Astrocyte (in vitro differentiated cells and primary cell): Measurements from ENCODE around the gene ATF7.

Experiments used
- EZH2 ChIP-seq: IDR thresholded peaks from 2 replicates; pipeline ENCODE4 v1.6.1; 2012; ENCODE audit warnings: mild to moderate bottlenecking, low read length, inconsistent platforms; ENCODE audit not compliant: insufficient read depth
- TF ChIP-seq, protein P1 (sequence below): IDR thresholded peaks from 2 replicates; pipeline ENCODE4 v1.5.1; 2011; ENCODE audit warnings: low read depth, mild to moderate bottlenecking, inconsistent platforms, low read length, moderate library complexity; ENCODE audit not compliant: insufficient read depth

DNA sequence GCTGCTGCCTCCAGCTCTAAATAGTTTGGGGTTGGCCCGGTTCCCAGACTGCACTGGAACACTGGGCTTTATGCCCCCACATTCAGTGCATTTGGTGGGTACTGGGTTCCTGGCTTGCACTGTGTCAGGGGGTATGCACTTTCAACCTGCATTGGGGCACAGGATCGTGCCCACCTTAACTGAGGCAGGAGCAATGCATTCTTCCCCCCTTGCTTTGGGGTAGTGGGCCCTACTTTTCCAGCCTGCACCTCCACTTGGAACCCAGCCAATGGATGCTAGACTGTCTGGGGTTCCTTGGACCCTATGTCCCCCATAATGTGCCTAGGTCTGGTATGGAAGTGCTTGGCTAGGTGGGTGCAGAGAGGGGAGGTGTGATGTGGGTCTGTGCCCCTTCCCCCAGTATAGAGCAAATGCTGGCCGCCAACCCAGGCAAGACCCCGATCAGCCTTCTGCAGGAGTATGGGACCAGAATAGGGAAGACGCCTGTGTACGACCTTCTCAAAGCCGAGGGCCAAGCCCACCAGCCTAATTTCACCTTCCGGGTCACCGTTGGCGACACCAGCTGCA lies 124.5 kb downstream of the ATF7 start:
- TF ChIP-seq, protein P1, sequence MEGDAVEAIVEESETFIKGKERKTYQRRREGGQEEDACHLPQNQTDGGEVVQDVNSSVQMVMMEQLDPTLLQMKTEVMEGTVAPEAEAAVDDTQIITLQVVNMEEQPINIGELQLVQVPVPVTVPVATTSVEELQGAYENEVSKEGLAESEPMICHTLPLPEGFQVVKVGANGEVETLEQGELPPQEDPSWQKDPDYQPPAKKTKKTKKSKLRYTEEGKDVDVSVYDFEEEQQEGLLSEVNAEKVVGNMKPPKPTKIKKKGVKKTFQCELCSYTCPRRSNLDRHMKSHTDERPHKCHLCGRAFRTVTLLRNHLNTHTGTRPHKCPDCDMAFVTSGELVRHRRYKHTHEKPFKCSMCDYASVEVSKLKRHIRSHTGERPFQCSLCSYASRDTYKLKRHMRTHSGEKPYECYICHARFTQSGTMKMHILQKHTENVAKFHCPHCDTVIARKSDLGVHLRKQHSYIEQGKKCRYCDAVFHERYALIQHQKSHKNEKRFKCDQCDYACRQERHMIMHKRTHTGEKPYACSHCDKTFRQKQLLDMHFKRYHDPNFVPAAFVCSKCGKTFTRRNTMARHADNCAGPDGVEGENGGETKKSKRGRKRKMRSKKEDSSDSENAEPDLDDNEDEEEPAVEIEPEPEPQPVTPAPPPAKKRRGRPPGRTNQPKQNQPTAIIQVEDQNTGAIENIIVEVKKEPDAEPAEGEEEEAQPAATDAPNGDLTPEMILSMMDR, result no peak
- no peak for TF ChIP-seq EZH2
